NCI-H2081 (cell line): Measurements from ENCODE around the gene CD300A.
A peak's percentile ranks its signal among the peaks of the same experiment; 100 is the strongest.

ENCODE experiments used
- DNase-seq, 2 experiments: peaks; one replicate each; lab custom pipeline; 2025; lab: John Stamatoyannopoulos, UW

CD300A gene

DNA sequence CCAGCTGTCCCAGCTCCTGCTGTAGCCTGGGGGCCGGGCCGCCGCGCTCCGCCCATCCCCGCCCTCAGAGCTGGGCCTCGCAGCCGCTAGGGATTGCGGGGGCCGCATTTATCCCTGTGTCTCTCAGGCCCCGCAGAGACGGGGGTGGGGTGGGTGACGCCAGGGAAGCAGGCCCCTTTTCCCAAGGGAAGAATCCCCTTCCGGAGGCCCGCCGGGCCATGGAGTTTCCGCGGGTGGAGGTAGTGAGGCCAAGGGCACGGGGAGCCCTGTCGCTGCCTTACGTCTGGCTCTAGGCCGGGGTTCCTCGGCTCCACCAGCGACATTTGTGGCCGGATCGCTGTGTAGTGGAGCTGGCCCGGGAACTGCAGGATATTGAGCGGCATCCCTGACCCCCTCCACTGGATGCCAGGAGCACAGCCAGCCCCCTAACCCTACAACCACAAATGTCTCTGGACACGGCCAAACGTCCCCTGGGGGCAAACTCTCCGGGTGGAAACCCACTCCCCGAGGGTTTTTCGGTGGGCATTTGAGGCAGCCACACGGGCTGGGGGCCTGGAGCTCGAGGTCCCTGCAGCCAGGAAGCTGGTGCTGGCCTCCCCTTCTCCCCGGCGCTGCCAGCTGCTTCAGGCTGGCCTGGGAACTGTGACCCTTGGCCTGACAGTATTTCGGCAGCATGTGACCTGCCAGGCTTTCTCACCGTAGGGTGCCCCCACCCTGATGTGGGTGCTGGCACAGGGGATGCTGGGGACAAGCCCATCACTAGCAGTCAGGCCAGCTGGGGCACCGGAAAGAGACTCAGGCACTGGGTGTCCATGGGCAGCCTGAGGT, 12.0 kb upstream of the CD300A start:
- peak in 1 of 2 experiments; percentile 83 for DNase-seq

DNA sequence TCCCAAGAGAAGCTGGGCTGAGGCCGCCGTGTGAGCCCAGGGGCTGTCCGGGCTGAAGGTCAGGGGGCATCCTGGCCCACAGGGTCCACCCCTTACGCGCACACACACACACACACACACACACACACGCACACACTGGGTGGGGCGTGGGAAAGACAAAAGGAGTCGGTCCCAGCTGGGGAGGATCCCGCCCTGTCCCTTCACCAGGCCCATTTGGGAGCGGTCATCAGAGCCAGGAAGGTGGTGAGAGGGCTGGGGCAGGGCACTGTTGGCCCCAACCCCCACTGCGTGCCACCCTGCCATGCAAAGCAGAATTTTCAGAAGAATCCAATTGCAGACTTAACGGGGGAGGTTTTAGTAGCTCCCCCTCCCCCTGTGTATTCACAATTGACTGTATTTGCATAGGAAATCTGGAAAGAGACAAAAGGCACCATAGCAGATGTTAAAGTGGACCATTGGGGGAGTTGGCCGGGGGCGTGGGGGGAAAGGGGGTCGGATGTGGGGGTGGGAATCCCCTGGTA, 11.3 kb upstream of the CD300A start:
- DNase-seq, result no peak

DNA sequence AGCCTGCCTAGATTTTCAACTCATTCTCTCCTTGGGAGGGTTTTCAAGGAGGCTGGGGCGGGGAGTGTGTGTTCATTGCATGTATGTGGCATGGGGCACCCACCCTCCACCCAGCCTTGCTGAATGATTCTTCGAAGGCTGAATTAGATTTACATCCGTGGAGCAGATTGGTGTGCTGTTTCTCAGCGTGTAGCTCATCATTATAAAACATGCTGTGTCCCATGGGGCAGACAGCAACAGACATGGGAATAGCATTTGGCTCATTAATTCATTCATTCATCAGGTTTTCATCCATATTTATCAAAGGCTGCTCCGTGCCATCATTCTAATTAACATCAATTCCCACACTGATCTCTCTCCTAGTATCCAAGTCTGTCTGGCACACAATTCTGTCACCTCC, 10.6 kb upstream of the CD300A start:
- DNase-seq, result no peak

DNA sequence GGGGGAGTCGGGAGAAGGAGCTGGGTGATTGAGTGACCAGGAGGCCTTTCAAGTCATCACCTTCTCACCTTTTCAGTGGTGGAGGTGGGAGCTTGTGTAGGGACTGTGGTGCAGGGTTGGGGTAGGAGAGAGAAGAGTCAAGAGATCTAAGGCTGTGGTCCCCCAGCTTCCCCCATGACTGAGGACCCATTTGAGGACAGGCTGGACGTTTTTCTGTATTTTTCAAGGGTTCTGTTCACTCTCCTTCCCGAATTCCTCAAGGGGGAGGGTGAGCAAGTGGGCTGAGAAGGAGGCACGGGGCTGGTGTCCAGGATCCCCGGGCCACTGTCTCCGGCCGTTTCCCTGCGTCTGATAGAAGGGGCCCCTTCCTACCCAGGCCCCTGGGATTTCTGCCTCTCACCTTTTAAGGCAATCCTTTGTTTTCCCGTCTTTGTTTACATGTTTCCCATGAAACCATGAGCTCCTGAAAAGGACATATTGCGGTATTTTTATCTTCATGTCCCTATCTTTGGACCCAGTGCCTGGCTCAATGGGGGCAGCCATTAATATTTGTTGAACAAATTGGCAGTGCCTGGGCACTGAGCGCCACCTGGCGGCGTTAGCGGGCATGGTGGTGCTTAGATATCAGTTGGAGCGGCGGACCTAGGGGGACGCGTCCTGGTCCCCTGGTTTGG, 9.2 kb upstream of the CD300A start:
- DNase-seq, result peak; percentile 69 to 72

DNA sequence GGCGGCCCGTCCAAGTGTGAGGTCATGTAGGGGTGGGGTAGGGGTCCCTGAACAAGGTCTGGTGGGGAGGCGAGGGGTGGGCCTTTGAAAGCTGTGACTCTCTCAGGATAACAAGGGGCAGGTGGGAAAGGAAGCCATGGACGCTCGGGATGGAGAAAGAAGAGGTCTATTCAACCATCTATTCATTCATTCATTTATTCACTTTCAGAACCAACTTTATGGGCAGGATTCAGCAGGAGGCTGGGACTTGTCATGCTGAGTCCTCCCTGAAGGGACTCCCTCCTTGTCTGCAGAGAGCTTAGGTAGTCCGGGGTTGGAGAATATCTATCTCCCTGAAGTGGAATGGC, 8.6 kb upstream of the CD300A start:
- no peak for DNase-seq

GRCh38 chr17:74458835-74459234, 7.6 kb upstream of the CD300A start:
- no peak for DNase-seq

- no peak for DNase-seq
Measured at GRCh38 chr17:74459622-74460021, 6.8 kb upstream of the CD300A start.

DNA sequence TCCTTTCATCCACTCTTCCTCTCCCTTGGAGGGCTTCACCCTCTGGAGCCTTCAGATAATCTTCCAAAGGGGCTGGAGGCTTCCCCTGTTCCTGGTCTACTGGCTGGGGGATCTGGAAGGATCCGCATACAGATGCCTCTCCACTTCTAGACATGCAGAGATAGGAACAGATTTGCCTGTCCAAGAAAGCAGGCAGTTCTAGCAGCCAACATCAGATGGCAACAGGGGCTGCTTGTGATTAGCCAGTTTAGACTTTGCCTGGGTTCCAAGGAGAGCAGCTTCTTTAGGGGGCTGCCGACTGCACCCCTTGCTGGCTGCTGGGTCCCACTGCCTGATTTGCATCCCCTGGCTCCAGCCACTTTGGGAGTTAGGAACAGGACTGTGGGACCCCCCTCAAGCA, 6.2 kb upstream of the CD300A start:
- DNase-seq, result no peak

DNA sequence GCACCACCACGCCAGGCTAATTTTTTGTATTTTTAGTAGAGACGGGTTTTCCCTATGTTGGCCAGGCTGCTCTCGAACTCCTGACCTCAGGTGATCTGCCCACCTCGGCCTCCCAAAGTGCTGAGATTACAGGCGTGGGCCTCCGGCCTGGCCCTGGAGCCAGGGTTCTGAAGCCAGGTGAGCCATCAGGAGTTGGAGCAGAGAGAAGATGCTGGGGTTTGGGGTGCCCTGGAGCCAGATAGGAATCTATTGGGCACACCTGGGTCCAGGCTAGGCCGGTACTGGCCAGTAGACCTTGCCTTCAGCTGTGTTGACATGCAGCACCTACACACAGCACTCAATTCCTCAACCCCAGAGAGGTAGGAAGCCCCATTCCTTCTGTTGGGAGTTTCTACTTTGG, 5.4 kb upstream of the CD300A start:
- DNase-seq, result no peak

GRCh38 chr17:74461611-74462010, 4.8 kb upstream of the CD300A start:
- DNase-seq, result no peak

DNA sequence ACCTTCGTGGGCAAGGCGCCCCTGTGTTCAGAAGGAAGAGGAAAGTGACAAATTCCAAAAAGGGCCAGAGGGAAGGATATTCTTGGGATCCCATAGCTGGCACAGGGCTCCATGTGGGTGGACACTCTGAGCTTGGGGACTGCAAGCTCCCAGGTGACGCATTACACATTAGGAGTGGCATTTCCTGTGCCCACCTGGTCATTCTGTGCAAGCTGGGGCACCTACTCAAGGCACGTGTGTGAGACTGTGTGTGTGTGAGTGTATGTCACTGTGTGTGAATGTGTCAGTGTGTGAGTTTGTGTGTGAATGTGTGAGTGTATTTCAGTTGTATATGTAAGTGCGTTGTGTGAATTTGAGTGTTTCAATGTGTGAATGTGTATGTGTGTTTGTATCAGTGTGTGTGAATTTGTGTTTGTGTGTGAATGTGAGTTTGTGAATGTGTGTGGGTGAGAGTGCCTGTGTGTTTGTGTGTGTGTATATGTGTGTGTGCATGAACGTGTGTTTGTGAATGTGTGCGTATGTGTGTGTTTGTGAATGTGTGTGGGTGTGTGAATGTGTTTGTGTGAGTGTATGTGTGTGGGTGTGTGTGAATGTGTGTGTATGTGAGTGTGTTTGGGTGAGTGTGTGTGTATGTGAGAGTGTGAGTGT, 1.6 kb upstream of the CD300A start:
- no peak for DNase-seq

DNA sequence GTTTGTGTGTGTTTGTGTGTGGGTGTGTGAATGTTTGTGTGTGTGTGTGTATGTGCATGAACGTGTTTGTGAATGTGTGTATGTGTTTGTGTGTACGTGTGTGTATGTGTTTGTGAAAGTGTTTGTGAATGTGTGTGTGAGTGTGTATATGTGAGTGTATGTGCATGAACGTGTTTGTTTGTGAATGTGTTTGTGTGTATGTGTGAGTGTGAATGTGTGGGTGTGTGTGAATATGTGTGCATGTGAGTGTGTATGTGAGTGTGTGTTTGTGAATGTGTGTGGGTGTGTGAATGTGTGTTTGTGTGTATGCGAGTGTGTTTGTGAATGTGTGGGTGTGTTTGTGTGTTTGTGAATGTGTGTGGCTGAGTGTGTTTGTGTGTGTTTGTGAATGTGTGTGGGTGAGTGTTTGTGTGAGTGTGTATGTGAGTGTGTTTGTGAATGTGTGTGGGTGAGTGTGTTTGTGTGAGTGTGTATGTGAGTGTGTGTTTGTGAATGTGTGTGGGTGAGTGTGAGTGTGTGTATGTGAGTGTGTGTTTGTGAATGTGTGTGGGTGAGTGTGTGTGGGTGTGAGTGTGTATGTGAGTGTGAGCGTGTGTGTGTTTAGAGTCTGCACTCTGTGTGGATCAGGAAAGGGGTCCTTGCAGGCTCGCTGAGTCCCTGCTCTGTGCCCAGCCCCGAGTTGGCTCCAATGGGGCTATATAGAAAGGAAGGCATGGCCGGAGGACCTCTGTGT, 890 bp upstream of the CD300A start:
- no peak for DNase-seq

DNA sequence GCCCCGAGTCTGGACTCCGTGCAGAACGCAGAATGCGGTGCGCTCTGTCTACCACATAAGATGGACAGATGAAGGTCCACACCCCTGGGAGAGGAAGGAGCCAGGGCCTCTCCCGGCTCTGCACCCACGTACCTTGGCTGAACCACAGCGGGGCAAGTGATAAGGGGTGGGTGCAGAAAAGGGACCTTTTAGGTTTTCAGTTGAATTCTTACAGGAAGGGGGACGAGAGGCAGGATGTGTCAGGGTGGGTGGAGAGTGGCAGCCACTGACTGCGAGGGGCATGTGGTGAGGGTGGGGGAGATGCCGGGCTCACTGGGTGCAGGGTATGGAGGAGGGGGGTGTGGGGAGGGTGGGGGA, 372 bp downstream of the CD300A start:
- DNase-seq, result no peak

- DNase-seq, result no peak
Measured at GRCh38 chr17:74467221-74467951, 952 bp downstream of the CD300A start.

DNA sequence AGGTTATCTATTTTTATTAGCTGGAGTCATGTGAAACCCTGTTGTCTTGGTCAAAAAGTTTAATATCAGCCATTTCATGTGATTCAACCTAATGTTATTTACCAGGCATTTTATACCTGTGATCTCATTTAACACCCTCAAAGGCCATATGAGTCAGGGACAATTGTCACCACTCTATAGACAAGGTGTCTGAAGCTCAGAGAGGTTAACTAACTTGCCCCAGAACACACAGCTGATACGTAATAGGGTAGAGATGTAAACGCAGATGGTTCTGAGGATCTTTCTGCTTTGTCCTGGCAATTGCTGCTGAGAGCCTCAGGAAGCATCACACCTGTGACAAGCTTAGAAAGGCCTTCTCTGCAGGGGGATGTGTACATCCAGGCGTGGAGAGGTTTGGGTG, 4.9 kb downstream of the CD300A start:
- no peak for DNase-seq

GRCh38 chr17:74472890-74473289, 6.5 kb downstream of the CD300A start:
- no peak for DNase-seq

GRCh38 chr17:74473294-74473693, 6.9 kb downstream of the CD300A start:
- DNase-seq, result no peak

- DNase-seq, result no peak
Measured at GRCh38 chr17:74474043-74474792, 7.8 kb downstream of the CD300A start.

GRCh38 chr17:74475189-74475588, 8.8 kb downstream of the CD300A start:
- DNase-seq, result no peak

DNA sequence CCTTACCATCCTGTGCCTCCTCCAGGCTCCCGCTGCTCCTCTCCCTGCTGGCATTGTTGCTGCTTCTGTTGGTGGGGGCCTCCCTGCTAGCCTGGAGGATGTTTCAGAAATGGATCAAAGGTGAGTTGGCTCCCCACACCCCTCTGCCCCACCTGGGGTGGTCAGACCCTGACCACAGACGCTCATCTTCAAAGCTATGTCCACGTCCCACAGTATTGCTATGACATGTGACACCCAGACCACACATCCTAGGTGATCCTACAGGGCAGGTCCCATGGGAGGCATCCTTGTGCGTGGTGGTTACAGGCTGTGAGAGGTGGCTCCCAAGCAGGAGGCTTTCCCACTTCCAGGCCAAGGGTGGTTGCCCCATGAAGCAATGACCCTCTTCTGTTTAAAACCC, 11.0 kb downstream of the CD300A start:
- no peak for DNase-seq
